IMR-90 (cell line): ENCODE measurements around the gene UGT1A3. TPM values are rescaled to one million over a fixed set of nuclear protein-coding genes. Genes with fewer than 3 reads are reported as not detected.

Source experiments
- ATAC-seq: fragments of 200-7000 bp; cut with Tn5 transposase; 2 replicates; pipeline ENCODE4 v1.9.1; 2020; ENCODE audit warnings: low read depth, mild to moderate bottlenecking, moderate library complexity
- BruUV-seq: library from RNA; stranded (reverse); fragments of 400-500 nt; replicated peaks from 2 replicates; lab custom pipeline; 2021; lab: Mats Ljungman, UMichigan
- CTCF ChIA-PET: fragments of 300-600 bp; formaldehyde crosslinking; extraction: SDS; loops from one replicate; lab custom pipeline; 2021; ENCODE audit warnings: antibody characterized with exemption; lab: Yijun Ruan, JAX
- POLR2A ChIA-PET: fragments of 300-600 bp; sonication (Branson Sonifier 250); formaldehyde crosslinking; loops from one replicate; lab custom pipeline; 2022; ENCODE audit warnings: antibody characterized with exemption; ENCODE audit not compliant: unreplicated experiment; lab: Charles Lee
- DNase-seq: peaks from one replicate; pipeline ENCODE4 v3.0.0; 2013
- H2AFZ ChIP-seq: replicated peaks from 2 replicates; pipeline ENCODE3; 2013; ENCODE audit warnings: low read length, mild to moderate bottlenecking; ENCODE audit not compliant: poor library complexity
- H2AK5ac ChIP-seq: 2 replicates; pipeline ENCODE4 v1.6.1; 2013; ENCODE audit warnings: low read depth, low read length, inconsistent platforms
- H2AK9ac ChIP-seq: replicated peaks from 2 replicates; pipeline ENCODE3; 2013; ENCODE audit warnings: mild to moderate bottlenecking, low read depth, low read length, moderate library complexity; ENCODE audit not compliant: poor library complexity
- H2BK120ac ChIP-seq: 2 replicates; pipeline ENCODE4 v1.6.1; 2013; ENCODE audit warnings: low read depth, low read length, inconsistent platforms
- H2BK15ac ChIP-seq: 3 replicates; pipeline ENCODE4 v1.6.1; 2013; ENCODE audit warnings: low read depth, low read length, inconsistent platforms
- H2BK20ac ChIP-seq: 2 replicates; pipeline ENCODE4 v1.6.1; 2013; ENCODE audit warnings: low read depth, mild to moderate bottlenecking, inconsistent platforms, low read length, moderate library complexity
- H2BK5ac ChIP-seq: 2 replicates; pipeline ENCODE4 v1.6.1; 2013; ENCODE audit warnings: mild to moderate bottlenecking, low read depth, low read length, inconsistent platforms; ENCODE audit not compliant: poor library complexity, severe bottlenecking
- H3K14ac ChIP-seq: replicated peaks from 2 replicates; pipeline ENCODE4 v1.6.1; 2013; ENCODE audit warnings: low read depth, low read length, inconsistent platforms
- H3K18ac ChIP-seq: 2 replicates; pipeline ENCODE4 v1.6.1; 2013; ENCODE audit warnings: low read depth, low read length, control low read depth
- H3K23ac ChIP-seq: 2 replicates; pipeline ENCODE4 v1.6.1; 2013; ENCODE audit warnings: low read depth, low read length, inconsistent platforms
- H3K27ac ChIP-seq: 2 replicates; pipeline ENCODE4 v1.5.1; 2013; ENCODE audit warnings: mild to moderate bottlenecking, control low read depth, low read length; ENCODE audit not compliant: insufficient read depth
- H3K27me3 ChIP-seq: 2 replicates; pipeline ENCODE4 v1.6.1; 2013; ENCODE audit warnings: low read length; ENCODE audit not compliant: control insufficient read depth, insufficient read depth
- H3K36me3 ChIP-seq: 2 replicates; pipeline ENCODE4 v1.6.1; 2013; ENCODE audit warnings: low read length, mixed read lengths; ENCODE audit not compliant: control insufficient read depth, insufficient read depth
- H3K4ac ChIP-seq: 2 replicates; pipeline ENCODE4 v1.6.1; 2013; ENCODE audit warnings: low read depth, low read length, inconsistent platforms
- H3K4me1 ChIP-seq: 2 replicates; pipeline ENCODE4 v1.6.1; 2013; ENCODE audit warnings: low read length, mixed read lengths; ENCODE audit not compliant: control insufficient read depth, insufficient read depth
- H3K4me2 ChIP-seq: 2 replicates; pipeline ENCODE4 v1.6.1; 2013; ENCODE audit warnings: low read depth, mild to moderate bottlenecking, control low read depth, low read length, moderate library complexity
- H3K4me3 ChIP-seq: 2 replicates; pipeline ENCODE4 v1.5.1; 2013; ENCODE audit warnings: low read depth, mild to moderate bottlenecking, control low read depth, low read length, moderate library complexity; ENCODE audit not compliant: insufficient read depth
- H3K56ac ChIP-seq: 2 replicates; pipeline ENCODE4 v1.6.1; 2013; ENCODE audit warnings: low read length, inconsistent platforms; ENCODE audit not compliant: insufficient read depth; ENCODE audit errors: extremely low read depth
- H3K79me1 ChIP-seq, 2 experiments: 2 replicates each; pipeline ENCODE4 v1.6.1; 2013; ENCODE audit warnings: low read length in 2 of 2, inconsistent platforms in 1 of 2, low read depth in 1 of 2
- H3K9ac ChIP-seq: 2 replicates; pipeline ENCODE4 v1.6.1; 2013; ENCODE audit warnings: low read depth, low read length, control low read depth
- H3K9me1 ChIP-seq: 2 replicates; pipeline ENCODE4 v1.6.1; 2013; ENCODE audit warnings: low read length, inconsistent platforms; ENCODE audit not compliant: insufficient read depth
- H3K9me3 ChIP-seq: 2 replicates; pipeline ENCODE4 v1.6.1; 2013; ENCODE audit warnings: low read length; ENCODE audit not compliant: control insufficient read depth, insufficient read depth
- H4K20me1 ChIP-seq: 2 replicates; pipeline ENCODE4 v1.6.1; 2013; ENCODE audit warnings: low read length, inconsistent platforms; ENCODE audit not compliant: insufficient read depth
- H4K5ac ChIP-seq: 2 replicates; pipeline ENCODE4 v1.6.1; 2013; ENCODE audit warnings: mild to moderate bottlenecking, low read depth, low read length, control low read depth
- H4K8ac ChIP-seq, 2 experiments: 2 replicates each; pipeline ENCODE4 v1.6.1; 2013; ENCODE audit warnings: low read depth in 2 of 2, low read length in 2 of 2, control low read depth in 1 of 2, inconsistent platforms in 1 of 2
- H4K91ac ChIP-seq: 2 replicates; pipeline ENCODE4 v1.6.1; 2013; ENCODE audit warnings: low read depth, low read length, inconsistent platforms; ENCODE audit not compliant: insufficient read depth
- MXI1 ChIP-seq: IDR thresholded peaks from 2 replicates; pipeline ENCODE4 v1.6.1; 2012; ENCODE audit warnings: low read depth, mild to moderate bottlenecking, low read length, moderate library complexity, borderline replicate concordance
- POLR2A ChIP-seq: IDR thresholded peaks from 2 replicates; pipeline ENCODE4 v1.6.1; 2012; ENCODE audit warnings: mild to moderate bottlenecking, low read depth, low read length
- WGBS, 2 experiments: methylation state at CpG; one replicate each; pipeline versions ENCODE4 v1.1.5 to v1.1.7; 2013; ENCODE audit warnings: missing lambda C conversion rate in 2 of 2; ENCODE audit not compliant: insufficient read length in 1 of 2; ENCODE audit errors: extremely low coverage in 2 of 2; 5-methylcytosine and 5-hydroxymethylcytosine counted together
- dilution Hi-C: fragments of 300-500 bp; cut with HindIII; formaldehyde crosslinking; loops from one replicate; pipeline ENCODE4 v1.14.3; 2018; ENCODE audit warnings: low sequenced_read_pairs; ENCODE audit not compliant: unreplicated experiment
- in situ Hi-C: fragments of 300-500 bp; cut with MboI; formaldehyde crosslinking; loops from 3 replicates; pipeline ENCODE4 v1.14.3; 2019; ENCODE audit warnings: low sequenced_read_pairs, inconsistent platforms, mixed read lengths
- intact Hi-C: fragments of 100-400 bp; cut with micrococcal nuclease; formaldehyde crosslinking; loops from 2 replicates; pipeline ENCODE4 v1.10.0; 2022
- polyA plus RNA-seq, 3 experiments: library from polyadenylated mRNA; depleted of rRNA; stranded (reverse); fragments of >200 nt; gene quantifications; 2 replicates each; pipeline ENCODE4 v1.2.3, GENCODE V29; 2012; ENCODE audit warnings: low replicate concordance in 1 of 3
- total RNA-seq: library from RNA; depleted of rRNA; stranded (reverse); fragments of >200 nt; gene quantifications from 2 replicates; pipeline ENCODE4 v1.2.3, GENCODE V29; 2012

The UGT1A3 gene
- total and polyA plus RNA-seq, 2 of the 4 experiments (the other 2 are of a cell fraction) = not detected

GRCh38 chr2:233792720-233793119 is 63.9 kb downstream of the UGT1A3 start:
- no peak overlapping the region for H3K14ac ChIP-seq
- H4K20me1 ChIP-seq = no peaks in the 10 kb centered on the region
- H3K9ac ChIP-seq = no peak overlapping the region
- no peak overlapping the region for H3K4ac ChIP-seq
- in situ Hi-C loops (no loop called here), intact Hi-C loops (no loop called here), dilution Hi-C loops (no loop called here)
- H3K4me3 ChIP-seq = no peak overlapping the region
- no peak overlapping the region for H2BK5ac ChIP-seq
- H2AK9ac ChIP-seq = no peak overlapping the region
- H3K18ac ChIP-seq = no peak overlapping the region
- H2AK5ac ChIP-seq = no peak overlapping the region
- no peak for TF ChIP-seq MXI1
- no peak for TF ChIP-seq POLR2A
- no peak for ATAC-seq
- H3K4me2 ChIP-seq = no peak overlapping the region
- no peaks in the 10 kb centered on the region for H3K9me3 ChIP-seq
- H2BK15ac ChIP-seq = no peak overlapping the region
- BruUV-seq = no TSS peak
- H3K79me1 ChIP-seq = no peaks in the 10 kb centered on the region
- H3K27ac ChIP-seq = no peak overlapping the region
- peaks cover 8% of the 10 kb centered on the region for H3K27me3 ChIP-seq
- no peak overlapping the region for H2AFZ ChIP-seq
- no peaks in the 10 kb centered on the region for H3K9me1 ChIP-seq
- H2BK20ac ChIP-seq = no peak overlapping the region
- 65% methylated on average over 6 of the region's 7 CpGs; no CpG with 5 or more reads in 1 of the 2 experiments for WGBS, 2 experiments
- H3K4me1 ChIP-seq = no peaks in the 10 kb centered on the region
- ChIA-PET POLR2A (no interaction called here), CTCF (no interaction called here)
- no peaks in the 10 kb centered on the region for H3K36me3 ChIP-seq
- no peak overlapping the region for H4K91ac ChIP-seq
- H2BK120ac ChIP-seq = no peak overlapping the region
- no peak overlapping the region for H4K8ac ChIP-seq
- no peak overlapping the region for H3K23ac ChIP-seq
- no peak overlapping the region for H3K56ac ChIP-seq
- no peak overlapping the region for H4K5ac ChIP-seq
- no peak for DNase-seq
